Choroid plexus epithelial cell (primary cell): ENCODE results near the gene STX1A.

ENCODE experiments used
- DNase-seq: peaks from one replicate; pipeline ENCODE4 v3.0.0-alpha.2; 2010; ENCODE audit warnings: low read depth
- H3K4me3 ChIP-seq: 2 replicates; pipeline ENCODE4 v1.5.1; 2011; ENCODE audit warnings: low read depth, mild to moderate bottlenecking, control low read depth, low read length, moderate library complexity
- CTCF ChIP-seq: conservative IDR thresholded peaks from 2 replicates; pipeline ENCODE4 v1.5.1; 2011; ENCODE audit warnings: low read depth, mild to moderate bottlenecking, control low read depth, inconsistent platforms, low read length, moderate library complexity

STX1A gene

GRCh38 chr7:73749931-73750776, 30.7 kb upstream of the STX1A start:
- DNase-seq, result no peak
- no peak overlapping the region for H3K4me3 ChIP-seq
- no peak for TF ChIP-seq CTCF

- no peak for DNase-seq
- TF ChIP-seq CTCF, result no peak
Measured at GRCh38 chr7:73746378-73746777, 26.9 kb upstream of the STX1A start.

GRCh38 chr7:73742753-73743641, 23.5 kb upstream of the STX1A start:
- no peak overlapping the region for H3K4me3 ChIP-seq
- no peak for TF ChIP-seq CTCF
- DNase-seq, result peak; percentile 36

More at GRCh38 chr7:73746378-73746777, 26.9 kb upstream of the STX1A start:
- no peak overlapping the region for H3K4me3 ChIP-seq

- H3K4me3 ChIP-seq, result no peak overlapping the region
- DNase-seq, result no peak
- no peak for TF ChIP-seq CTCF
Measured at GRCh38 chr7:73742338-73742752, 22.9 kb upstream of the STX1A start.

- no peak for TF ChIP-seq CTCF
- no peak for DNase-seq
- H3K4me3 ChIP-seq, result no peak overlapping the region
Measured at GRCh38 chr7:73741600-73741999, 22.1 kb upstream of the STX1A start.

GRCh38 chr7:73740771-73741170, 21.3 kb upstream of the STX1A start:
- H3K4me3 ChIP-seq, result no peak overlapping the region
- no peak for DNase-seq
- no peak for TF ChIP-seq CTCF
